ENCODE results near the gene PTH2.
"Not testable (repeated sequence)": the region's sequence is repeated elsewhere in the genome, so short reads cannot be mapped to it uniquely, and the experiment has no call there.

PTH2 gene, protein sequence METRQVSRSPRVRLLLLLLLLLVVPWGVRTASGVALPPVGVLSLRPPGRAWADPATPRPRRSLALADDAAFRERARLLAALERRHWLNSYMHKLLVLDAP

DNA sequence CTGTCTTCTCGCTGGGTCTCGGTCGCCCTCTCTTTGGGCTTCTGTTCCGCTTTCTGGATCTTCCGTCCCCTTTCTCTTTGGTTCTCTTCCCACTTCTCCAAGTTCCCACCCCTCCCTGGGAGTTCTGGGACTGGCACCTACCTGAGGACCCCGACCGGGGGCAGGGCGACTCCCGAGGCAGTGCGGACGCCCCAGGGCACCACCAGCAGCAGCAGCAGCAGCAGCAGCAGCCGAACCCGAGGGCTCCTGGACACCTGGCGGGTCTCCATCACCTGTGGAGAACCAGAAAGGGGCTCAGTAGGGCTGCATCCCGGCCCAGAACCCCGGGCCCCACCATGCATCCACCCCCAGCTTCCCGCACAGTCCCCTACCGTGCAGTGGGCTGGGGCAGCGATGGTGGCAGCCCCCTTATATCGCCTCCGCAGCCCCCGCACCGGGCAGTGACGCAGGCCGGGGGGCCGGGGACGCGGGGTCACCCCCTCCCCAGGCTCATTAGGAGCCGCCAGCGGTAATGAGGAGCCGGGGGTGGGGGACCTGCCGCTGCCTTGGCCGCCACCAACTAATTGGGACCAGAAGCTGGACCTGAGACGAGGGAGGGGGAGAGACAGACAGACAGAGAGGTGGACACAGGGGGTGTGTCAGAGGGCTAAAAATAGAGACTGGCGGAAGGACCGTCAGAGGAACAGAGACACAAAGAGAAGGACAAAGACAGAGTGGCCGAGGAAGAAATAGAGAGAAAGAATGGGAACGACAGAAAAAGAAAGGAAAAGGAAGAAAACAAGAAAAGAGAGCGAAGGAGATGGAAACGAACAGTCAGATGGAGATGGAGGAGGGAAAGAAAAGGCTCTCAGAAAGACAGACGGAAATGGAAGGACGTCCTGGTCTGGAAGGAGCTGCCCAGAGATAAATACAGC is at the start of gene PTH2:
PTH2 (minus strand) TSS at position 371 of the 914 bp plus-strand sequence; CDS start at position 269, 102 bp downstream.
- DNase-seq (ENCODE audit: low read depth, low spot score), result no peak

DNA sequence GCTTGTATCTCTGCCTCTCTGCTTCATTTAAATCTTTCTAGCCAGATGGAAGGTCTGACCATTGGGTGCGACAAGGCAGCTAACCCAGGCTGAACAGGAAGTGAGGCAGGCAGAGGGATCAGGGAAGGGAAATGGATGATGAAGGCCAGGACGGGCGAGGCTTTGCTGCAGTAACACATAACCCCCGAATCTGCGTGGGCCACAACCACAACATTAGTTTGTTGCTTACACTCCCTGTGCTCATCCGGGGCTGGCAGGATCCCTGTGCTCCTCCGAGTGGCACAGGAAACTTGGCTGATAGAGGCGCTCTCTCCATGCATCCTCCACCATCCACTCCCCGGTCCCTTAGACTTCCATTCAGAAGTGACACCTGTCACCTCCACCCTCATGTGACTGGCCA is 49.7 kb upstream of the PTH2 start:
- no peak for DNase-seq (ENCODE audit: low read depth, low spot score)

DNA sequence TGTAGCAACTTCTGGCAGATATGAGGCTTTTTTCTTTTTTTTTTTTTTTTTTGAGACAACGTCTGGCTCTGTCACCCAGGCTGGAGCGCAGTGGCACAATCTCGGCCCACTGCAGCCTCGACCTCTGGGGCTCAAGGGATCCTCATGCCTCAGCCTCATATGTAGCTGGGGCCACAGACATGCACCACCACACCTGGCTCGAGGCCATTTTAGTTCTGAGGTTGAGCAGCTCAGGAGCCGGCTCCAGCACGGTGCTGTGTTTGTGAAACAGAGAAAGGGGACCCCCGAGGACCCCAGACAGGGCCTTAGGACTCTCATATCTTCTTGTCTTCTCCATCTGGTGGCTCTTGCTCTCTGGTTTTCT is 47.4 kb upstream of the PTH2 start:
- no peak for DNase-seq (ENCODE audit: low read depth, low spot score)

DNA sequence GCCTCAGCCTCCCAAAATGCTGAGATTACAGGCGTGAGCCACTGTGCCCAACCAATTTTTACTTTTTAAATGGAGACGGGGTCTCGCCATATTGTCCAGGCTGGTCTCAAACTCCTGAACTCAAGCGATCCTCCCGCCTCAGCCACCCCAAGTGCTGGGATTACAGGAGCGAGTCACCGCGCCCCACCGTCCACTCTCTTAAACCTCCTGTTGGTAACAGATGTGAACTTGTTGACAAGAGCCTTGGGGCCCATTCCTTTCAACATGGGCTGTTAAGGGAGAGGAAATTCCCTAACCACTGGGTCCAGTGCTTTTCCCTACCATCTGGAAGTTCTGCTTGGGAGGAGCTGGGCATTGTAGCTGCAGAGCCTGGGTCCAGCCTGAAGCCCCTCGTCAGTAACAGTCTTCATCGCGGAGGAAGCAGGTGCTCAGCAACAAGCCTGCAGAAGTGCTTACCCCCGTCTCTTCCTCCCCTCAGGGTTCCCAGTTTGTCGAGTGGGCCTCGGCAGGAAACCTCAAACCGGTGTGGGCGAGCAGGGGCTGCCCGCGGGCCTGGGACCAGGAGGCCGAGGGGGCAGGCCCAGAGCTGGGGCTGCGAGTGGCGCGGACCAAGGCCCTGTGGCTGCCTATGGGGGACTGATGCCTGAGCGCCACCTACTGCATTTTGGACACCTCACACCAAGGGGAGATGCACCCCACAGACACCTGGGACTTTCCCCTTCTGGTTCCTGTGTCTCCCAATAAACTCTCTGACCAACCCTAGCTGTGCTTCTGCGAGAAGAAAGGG is 46.8 kb upstream of the PTH2 start:
- DNase-seq (ENCODE audit: low read depth, low spot score), result no peak

DNA sequence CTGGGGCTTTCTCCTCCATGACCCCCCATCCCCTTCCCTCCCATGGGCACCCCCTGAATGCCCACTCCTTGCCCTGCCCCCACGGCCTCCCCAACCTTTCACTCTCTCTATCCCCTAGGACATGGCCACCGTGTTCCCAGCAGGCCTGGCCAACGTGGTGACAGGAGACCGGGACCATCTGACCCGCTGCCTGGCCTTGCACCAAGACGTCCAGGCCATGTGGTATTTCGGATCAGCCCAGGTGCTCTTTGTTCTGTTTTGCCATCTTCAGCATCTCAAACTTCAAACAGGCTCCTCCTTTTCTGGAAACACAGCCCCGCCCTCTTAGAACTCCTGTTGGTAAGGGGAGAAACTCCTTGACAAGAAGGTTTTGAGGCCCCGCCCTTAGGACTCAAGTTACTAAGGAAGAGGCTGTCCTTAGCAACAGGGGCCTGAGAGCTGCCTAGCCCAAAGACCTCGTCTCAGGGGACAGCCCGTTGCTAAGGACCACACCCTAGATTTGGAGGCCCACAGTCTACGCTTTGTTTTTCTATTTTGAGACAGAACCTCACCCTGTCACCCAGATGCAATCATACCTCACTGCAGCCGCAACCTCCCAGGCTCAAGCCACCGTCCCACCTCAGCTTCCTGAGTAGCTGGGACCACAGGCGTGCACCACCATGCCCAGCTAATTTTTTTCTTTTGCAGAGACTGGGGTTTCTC is 45.7 kb upstream of the PTH2 start:
- peak; percentile 89 for DNase-seq (ENCODE audit: low read depth, low spot score)

DNA sequence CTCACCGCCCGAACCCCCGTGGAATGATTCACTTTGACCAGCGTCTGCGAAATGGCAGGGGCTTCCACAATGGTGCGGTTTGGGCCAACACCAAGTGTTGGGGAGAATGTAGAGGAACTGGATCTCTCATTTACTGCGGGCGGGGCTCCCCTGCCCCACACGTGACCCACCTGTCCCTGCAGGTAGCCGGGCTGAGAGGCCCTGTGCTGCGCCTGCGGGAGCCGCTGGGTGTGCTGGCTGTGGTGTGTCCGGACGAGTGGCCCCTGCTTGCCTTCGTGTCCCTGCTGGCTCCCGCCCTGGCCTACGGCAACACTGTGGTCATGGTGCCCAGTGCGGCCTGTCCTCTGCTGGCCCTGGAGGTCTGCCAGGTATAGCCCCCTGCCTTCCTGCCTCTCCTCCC is 45.0 kb upstream of the PTH2 start:
- DNase-seq (ENCODE audit: low read depth, low spot score), result no peak

DNA sequence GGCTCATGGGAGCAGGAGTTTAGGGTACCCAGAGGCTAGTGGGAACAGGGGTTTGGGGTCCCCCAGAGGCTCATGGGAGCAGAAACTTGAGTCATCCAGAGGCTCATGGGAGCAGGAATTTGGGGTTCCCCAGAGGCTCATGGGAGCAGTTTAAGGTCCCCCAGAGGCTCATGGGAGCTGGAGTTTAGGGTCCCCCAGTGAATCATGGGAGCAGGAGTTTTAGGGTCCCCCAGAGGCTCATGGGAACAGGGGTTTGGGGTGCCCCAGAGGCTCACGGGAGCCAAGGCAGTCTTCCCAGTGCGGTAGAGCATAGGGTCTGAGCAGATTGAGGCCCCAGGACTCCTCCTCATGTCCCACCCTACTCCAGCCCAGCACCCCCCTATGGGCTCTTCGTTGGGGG is 42.1 kb upstream of the PTH2 start:
- DNase-seq (ENCODE audit: low read depth, low spot score), result no peak

DNA sequence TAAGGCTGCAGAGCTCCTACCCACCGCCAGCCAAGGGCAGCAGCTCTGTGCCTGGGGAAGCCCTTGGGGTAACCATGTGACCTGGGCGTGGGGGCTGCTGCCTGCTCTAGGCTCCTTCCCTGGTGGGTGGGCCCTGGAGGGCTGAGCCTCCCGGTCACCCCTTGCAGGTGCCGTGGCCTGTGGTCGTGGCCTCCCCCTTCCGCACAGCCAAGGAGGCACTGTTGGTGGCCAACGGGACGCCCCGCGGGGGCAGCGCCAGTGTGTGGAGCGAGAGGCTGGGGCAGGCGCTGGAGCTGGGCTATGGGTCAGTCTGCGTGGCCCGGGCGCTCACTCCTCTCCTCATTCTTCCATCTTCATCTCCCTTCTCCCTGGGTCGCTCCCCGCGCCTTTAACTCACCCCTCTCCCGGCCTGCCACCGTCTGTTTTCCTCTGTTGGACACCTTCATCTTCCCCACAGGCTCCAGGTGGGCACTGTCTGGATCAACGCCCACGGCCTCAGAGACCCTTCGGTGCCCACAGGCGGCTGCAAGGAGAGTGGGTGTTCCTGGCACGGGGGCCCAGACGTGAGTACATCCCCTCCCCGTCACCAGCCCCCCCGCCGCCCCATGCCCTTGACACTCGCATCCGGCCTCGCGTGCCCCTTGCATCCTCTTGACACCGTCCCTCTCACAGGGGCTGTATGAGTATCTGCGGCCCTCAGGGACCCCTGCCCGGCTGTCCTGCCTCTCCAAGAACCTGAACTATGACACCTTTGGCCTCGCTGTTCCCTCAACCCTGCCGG is 40.9 kb upstream of the PTH2 start:
- no peak for DNase-seq (ENCODE audit: low read depth, low spot score)

DNA sequence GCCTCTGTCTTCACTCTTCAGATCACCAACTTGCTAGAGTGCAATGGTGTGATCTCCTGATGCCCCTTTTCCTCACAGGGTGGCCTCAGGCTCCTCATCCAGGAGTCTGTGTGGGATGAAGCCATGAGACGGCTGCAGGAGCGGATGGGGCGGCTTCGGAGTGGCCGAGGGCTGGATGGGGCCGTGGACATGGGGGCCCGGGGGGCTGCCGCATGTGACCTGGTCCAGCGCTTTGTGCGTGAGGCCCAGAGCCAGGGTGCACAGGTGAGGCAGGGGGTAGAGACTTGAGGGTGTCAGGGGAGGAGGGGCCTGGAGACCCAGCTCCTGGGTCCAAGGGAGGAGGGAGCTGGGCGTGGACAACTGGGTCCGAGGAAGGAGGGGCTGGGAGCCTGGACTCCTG is 39.3 kb upstream of the PTH2 start:
- DNase-seq (ENCODE audit: low read depth, low spot score), result no peak

DNA sequence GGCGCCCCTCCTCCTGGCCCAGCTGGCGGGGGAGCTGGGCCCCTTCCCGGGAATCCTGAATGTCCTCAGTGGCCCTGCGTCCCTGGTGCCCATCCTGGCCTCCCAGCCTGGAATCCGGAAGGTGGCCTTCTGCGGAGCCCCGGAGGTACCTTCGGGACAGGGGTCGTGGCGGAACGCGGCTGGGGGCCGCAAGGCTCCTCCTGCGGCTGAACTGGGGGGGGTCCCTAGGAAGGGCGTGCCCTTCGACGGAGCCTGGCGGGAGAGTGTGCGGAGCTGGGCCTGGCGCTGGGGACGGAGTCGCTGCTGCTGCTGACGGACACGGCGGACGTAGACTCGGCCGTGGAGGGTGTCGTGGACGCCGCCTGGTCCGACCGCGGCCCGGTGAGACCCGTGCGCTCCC is 38.4 kb upstream of the PTH2 start:
- no peak for DNase-seq (ENCODE audit: low read depth, low spot score)

DNA sequence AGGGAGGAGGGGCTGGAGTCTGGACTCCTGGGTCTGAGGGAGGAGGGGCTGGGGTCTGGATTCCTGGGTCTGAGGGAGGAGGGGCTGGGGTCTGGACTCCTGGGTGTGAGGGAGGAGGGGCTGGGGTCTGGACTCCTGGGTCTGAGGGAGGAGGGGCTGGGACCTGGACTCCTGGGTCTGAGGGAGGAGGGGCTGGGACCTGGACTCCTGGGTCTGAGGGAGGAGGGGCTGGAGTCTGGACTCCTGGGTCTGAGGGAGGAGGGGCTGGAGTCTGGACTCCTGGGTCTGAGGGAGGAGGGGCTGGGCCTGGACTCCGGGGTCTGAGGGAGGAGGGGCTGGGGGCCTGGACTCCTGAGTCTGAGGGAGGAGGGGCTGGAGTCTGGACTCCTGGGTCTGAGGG is 37.9 kb upstream of the PTH2 start:
- DNase-seq (ENCODE audit: low read depth, low spot score), result not testable (repeated sequence)

DNA sequence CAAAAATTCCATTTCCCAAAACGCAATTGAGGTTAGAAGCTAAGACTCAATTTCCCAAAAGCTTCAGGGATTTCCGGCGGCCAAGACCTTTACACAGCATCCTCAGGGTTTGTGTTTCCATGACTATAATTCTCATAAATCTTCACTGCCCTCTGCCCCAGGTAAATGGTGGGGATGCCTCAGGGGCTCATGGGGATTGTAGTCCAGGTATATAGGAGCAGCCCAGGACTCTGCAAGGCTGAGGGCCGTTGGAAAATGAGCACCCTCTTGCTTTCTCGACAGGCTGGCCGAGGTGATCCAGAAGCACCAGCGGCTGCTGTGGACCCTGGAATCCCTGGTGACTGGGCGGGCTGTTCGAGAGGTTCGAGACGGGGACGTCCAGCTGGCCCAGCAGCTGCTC is 36.1 kb upstream of the PTH2 start:
- DNase-seq (ENCODE audit: low read depth, low spot score), result no peak

DNA sequence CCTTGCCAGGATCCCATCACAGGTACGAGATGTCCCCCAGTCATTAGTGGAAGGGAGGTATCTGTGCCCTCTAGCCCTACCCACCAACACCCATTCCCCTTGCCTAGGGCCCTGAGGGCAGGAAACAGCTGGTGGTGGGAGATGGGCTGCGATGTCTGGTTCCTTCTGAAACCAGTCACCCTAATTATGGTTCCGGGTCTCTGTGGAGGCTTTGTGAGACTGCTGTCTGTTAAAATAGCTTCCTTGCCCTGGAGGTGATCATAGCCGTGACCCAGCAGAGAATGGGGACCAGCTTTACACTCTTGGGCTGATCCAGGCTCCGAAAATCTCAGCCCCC is 35.3 kb upstream of the PTH2 start:
- DNase-seq (ENCODE audit: low read depth, low spot score), result no peak

DNA sequence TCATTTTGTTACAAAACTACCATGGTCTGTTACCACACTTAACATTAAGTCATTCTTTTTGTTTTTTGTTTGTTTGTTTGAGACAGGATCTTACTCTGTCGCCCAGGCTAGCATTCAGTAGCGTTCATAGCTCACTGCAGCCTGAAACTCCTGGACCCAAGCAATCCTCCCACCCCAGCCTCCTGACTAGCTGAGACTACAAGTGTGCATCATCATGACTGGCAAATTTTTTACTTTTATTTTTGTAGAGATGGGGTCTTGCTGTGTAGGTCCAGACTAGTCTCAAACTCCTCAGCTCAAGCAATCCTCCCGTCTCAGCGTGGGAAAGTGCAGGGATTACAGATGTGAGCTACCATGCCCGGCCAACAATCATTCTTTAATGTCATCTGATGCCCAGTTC is 33.1 kb upstream of the PTH2 start:
- DNase-seq (ENCODE audit: low read depth, low spot score), result no peak

DNA sequence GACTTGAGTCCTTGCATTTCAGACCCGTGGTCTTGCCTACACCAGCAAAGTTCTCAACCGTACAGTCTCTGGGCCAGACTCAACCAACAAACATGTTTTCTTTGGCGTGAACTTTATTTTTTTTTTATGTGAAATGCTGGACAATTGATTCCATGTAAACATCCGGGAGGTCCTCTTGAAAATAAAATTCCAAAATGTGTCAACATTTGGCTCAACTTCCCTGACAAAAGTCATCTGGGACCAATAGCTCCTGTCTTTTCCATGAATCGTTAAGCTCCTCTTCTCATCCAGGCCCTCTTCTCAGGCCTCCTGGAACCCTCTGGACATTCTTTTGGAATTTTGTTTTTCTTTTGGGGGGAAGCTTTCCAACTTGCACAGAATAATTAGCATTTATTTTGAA is 32.5 kb upstream of the PTH2 start:
- DNase-seq (ENCODE audit: low read depth, low spot score), result no peak

DNA sequence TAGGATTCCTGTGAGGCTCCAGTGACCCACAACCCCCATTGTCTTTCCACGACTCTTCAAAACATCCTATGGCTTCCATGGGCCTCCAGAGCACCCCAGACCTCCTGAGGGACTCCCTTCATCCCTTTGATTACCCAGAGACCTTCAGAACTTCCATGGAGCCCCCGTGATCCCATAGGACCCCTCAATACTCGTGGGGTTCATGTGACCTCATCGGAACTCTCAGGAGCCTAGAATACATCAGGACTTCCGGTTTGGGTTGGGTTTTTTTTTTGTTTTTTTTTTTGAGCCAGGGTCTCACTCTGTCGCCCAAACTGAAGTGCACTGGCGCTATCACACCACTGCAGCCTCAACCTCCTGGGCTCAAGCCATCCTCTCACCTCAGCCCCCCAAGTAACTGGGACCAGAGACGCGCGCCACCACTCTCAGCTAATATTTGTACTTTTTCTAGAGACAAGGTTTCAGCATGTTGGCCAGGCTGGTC is 30.6 kb upstream of the PTH2 start:
- no peak for DNase-seq (ENCODE audit: low read depth, low spot score)

DNA sequence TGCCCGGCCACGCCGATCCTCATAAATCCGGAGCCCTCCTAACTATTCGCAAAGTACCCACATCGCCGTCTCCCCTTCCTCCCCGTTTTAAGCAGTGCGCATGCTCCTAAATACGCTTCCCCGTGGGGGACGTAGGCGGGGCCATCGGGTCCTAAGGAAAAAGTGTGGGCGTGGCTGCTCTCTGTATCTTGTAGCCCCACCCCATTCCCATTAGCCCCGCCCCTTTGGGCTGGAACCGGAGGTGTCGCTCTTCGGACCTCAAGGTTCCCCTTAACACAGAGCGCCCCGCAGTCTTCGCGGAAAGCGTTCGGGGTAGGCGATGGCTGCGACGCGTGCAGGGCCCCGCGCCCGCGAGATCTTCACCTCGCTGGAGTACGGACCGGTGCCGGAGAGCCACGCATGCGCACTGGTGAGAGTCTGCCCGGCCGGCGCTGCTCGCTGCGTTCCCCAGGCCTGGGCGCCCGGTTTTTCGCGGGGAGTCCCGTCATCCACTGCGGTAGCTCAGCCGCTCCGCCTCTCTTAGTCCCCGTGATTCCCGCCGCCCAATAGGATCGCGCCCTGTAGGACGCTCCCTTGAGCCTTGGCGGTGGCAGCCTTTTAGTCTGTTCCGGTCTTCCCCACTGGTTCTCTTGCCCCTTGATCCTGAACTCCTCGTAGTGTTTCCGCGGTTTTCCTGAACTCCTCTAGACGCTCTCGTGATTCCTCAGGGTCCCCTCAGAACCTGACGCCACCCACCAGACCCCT is 29.9 kb upstream of the PTH2 start, which contains the start of gene ALDH16A1:
ALDH16A1 (plus strand) TSS at position 213 of the 744 bp plus-strand sequence; CDS start at position 320, 107 bp downstream.
- peak; percentile 98 for DNase-seq (ENCODE audit: low read depth, low spot score)

DNA sequence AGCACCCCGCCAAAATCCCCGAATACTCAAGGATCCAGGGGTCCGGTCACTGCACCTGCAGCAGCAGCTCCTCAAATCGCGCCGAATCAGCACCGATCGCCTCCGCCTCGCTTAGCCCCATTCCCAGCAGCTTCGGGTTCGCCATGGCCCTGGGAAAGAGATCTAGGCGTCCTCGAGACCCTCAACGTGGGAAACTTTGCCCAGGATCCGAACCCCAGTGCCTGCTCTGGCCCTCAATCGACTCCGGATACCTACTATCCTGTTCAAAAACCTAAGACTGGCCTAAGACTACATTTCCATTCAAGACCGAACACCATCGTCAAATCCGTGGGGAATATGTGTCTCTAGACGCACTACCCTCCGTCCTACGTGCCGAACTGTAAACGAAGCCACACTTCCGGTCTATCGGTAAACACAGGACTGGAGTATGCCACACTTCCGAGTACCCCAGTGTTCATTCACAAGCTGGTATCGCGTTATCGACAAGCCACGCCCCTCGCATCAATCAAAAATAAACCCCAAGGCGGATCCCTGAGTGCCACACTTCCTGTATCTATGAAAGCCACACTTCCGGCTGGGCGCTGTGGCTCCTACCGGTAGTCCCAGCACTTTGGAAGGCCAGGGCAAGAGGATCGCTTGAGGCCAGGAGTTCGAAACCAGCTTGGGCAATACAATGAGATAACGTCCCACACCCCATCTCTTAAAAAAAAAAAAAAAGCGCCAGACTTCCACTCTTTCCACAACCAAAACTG is 28.4 kb upstream of the PTH2 start, which contains the start of gene PIH1D1:
PIH1D1 (minus strand) TSS at position 385 of the 752 bp plus-strand sequence; CDS start at position 145, 240 bp downstream.
- DNase-seq (ENCODE audit: low read depth, low spot score), result peak; percentile 99

DNA sequence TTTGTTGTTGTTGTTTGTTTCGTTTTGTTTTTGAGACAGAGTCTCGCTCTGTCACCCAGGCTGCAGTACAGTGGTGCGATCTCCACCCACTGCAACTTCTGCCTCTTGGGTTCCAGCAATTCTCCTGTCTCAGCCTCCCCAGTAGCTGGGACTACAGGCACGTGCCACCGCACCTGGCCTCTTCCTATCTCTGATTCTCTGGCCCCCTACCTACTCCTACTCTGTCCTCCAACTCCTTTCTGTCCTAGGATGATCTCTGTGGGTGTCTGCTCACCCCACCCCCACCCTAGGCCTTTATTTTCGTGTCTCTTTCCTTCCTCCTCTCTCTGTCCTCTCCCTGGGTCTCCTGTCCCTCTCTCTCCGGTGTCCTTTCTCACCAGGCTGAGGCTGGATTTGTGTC is 27.2 kb upstream of the PTH2 start:
- no peak for DNase-seq (ENCODE audit: low read depth, low spot score)

DNA sequence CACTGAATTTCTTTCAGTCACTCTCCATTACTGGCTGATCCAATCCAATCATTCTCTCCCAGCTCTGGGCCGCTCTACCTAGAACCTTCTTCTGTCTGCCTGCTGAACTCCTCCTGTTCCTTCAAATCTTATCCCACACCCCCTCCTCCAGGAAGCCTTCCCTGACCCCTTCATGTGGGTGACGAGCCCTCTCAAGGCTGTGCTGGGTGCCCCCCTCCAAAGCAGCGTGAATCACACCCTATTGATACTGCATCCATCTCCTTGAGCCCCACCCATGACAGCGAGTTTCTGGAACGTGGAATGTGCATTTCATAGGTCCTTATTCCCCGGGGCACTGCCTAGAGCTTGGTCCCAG is 25.2 kb upstream of the PTH2 start:
- no peak for DNase-seq (ENCODE audit: low read depth, low spot score)
